Measurements from ENCODE around the gene SETD7. TPM values are rescaled to one million over a fixed set of nuclear protein-coding genes. Genes with fewer than 3 reads are reported as not detected.

The SETD7 gene
- total RNA-seq, 6 experiments from 2014 or later, result 31.6 to 53.7 (median 45.4) TPM

DNA sequence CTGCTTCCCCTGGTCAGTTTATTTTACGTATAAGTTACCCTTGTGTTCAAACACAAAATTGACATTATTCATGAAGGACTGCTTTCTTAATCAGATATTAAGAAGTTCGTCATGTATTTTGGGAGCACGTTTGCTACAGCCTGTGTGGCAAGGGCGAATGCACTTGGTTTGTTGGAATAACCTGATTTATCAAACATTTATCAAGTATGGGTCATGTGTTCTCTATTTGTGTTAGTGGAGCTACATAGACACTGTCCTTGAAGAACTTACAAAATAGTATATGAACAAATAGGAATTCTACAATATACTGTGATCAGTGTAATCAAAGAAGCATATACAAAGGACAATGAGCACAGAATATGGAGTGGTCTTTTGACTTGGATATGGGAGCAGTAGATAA, 79.7 kb downstream of the SETD7 start:
- WGBS (ENCODE audit: insufficient coverage, low coverage, low lambda C conversion rate, missing lambda C conversion rate), result 48% methylated on average over 4 of the region's 4 CpGs
- ATAC-seq, result peak; percentile 49 to 74 (median 68)
- no peaks in the 10 kb centered on the region for H3K27me3 ChIP-seq
- H3K27ac ChIP-seq, result peak overlapping the region in 1 of 3 donors; percentile 27
- H3K9me3 ChIP-seq, result no peaks in the 10 kb centered on the region
- no peak for TF ChIP-seq POLR2A (IDR thresholded peaks at IDR 0.05)
- TF ChIP-seq, protein P1, sequence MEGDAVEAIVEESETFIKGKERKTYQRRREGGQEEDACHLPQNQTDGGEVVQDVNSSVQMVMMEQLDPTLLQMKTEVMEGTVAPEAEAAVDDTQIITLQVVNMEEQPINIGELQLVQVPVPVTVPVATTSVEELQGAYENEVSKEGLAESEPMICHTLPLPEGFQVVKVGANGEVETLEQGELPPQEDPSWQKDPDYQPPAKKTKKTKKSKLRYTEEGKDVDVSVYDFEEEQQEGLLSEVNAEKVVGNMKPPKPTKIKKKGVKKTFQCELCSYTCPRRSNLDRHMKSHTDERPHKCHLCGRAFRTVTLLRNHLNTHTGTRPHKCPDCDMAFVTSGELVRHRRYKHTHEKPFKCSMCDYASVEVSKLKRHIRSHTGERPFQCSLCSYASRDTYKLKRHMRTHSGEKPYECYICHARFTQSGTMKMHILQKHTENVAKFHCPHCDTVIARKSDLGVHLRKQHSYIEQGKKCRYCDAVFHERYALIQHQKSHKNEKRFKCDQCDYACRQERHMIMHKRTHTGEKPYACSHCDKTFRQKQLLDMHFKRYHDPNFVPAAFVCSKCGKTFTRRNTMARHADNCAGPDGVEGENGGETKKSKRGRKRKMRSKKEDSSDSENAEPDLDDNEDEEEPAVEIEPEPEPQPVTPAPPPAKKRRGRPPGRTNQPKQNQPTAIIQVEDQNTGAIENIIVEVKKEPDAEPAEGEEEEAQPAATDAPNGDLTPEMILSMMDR (IDR thresholded peaks at IDR 0.05), result no peak
- no peak for DNase-seq
- H3K36me3 ChIP-seq, result peaks cover 0 to 13% (median 0%) of the 10 kb centered on the region in 4 donors
- intact Hi-C loops (cut with DNase I), result no loop called here
- H3K4me1 ChIP-seq, result peaks cover 0 to 42% (median 11%) of the 10 kb centered on the region in 4 donors
- H3K4me3 ChIP-seq, result no peak overlapping the region

DNA sequence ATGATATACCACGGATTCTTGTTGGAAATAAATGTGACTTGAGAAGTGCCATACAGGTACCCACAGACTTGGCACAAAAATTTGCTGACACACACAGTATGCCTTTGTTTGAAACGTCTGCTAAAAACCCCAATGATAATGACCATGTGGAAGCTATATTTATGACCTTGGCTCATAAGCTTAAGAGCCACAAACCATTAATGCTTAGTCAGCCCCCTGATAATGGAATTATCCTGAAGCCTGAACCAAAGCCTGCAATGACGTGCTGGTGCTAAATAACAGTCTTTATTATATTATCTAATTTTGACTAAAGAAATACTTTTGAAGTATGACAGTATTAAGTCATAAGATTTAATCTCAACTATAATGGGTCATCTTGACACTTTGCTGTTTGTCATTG, 83.2 kb downstream of the SETD7 start:
- Histone ChIP-seq H3K27me3 (no peaks in the 10 kb centered on the region), H3K36me3 (peaks cover 0 to 13% (median 0%) of the 10 kb centered on the region in 4 donors), H3K4me1 (peaks cover 0 to 63% (median 22%) of the 10 kb centered on the region in 4 donors), H3K27ac (no peak overlapping the region), H3K9me3 (no peaks in the 10 kb centered on the region), H3K4me3 (no peak overlapping the region)
- DNase-seq, result no peak
- 93% methylated on average over 3 of the region's 3 CpGs for WGBS (ENCODE audit: insufficient coverage, low coverage, low lambda C conversion rate, missing lambda C conversion rate)
- TF ChIP-seq, protein P1 (IDR thresholded peaks at IDR 0.05), result no peak
- TF ChIP-seq POLR2A (IDR thresholded peaks at IDR 0.05), result no peak
- no peak for ATAC-seq
- intact Hi-C loops (cut with DNase I), result no loop called here

DNA sequence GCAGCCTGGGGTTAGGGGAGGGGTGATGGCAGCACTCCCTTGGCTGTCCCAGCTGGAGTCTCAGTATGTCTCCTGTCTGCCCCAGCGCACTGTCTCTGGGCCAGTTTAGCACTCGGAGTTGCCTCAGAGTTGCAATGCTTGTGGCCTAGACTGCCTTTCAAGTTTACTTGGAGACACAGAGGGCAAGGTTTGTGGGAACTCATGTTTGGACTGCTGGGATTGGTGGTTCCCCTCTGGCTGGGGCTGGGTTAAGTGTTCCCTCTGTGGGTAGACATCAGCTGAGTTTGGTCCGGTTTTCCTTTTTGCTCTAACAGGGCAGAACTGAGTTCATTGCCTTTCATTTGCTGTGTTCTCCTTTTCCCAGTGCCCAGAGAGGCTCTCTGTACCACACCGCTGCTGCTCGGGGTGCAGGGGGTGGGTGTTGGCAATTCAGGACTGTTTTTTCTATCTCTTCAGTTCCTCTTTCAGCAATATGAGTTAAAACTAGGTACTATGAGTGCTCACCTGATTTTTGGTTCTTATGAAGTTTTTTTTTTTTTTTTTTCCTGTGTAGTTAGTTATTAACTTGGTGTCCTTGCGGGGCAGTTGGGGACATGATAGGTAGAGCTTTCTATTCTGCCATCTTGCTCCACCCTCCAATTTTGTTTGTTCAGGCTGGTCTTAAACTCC, 84.9 kb downstream of the SETD7 start:
- Histone ChIP-seq H3K4me1 (peaks cover 0 to 46% (median 15%) of the 10 kb centered on the region in 4 donors), H3K36me3 (peaks cover 0 to 13% (median 0%) of the 10 kb centered on the region in 4 donors), H3K27ac (peak overlapping the region; percentile 44 to 78 (median 73)), H3K27me3 (no peaks in the 10 kb centered on the region), H3K9me3 (no peaks in the 10 kb centered on the region), H3K4me3 (peak overlapping the region in 1 of 3 donors; percentile 29)
- ATAC-seq, result peak; percentile 67 to 78 (median 71)
- no peak for TF ChIP-seq POLR2A (IDR thresholded peaks at IDR 0.05)
- TF ChIP-seq, protein P1 (IDR thresholded peaks at IDR 0.05), result no peak
- no peak for DNase-seq
- WGBS (ENCODE audit: insufficient coverage, low coverage, low lambda C conversion rate, missing lambda C conversion rate), result 22% methylated on average over 5 of the region's 6 CpGs
- intact Hi-C loops (cut with DNase I), result no loop called here

DNA sequence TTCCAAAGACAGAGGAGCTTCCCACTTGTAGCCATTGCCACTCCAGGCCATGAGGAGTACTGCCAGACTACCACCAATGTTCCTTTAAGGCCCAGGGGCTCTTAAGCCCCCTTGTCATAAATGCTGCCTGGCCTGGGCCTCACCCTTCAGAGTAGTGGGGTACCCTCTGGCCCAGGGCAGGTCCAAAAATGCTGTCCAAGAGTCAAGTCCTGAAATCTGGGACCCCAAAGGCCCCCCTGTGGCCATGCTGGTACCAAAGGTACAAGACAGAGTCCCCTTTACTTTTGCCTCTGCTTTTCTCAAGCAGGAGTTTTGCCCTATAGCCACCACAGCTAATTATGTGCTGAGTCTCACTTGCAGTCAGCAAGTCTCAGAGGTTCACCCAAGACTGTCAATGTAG, 85.7 kb downstream of the SETD7 start:
- intact Hi-C loops (cut with DNase I), result no loop called here
- no peak overlapping the region for H3K4me3 ChIP-seq
- peaks cover 0 to 37% (median 11%) of the 10 kb centered on the region in 4 donors for H3K4me1 ChIP-seq
- TF ChIP-seq POLR2A (IDR thresholded peaks at IDR 0.05), result no peak
- TF ChIP-seq, protein P1 (IDR thresholded peaks at IDR 0.05), result no peak
- H3K27me3 ChIP-seq, result no peaks in the 10 kb centered on the region
- peak; percentile 7 to 13 (median 9) for ATAC-seq
- H3K9me3 ChIP-seq, result no peaks in the 10 kb centered on the region
- H3K27ac ChIP-seq, result peak overlapping the region; percentile 10 to 78 (median 73)
- DNase-seq, result no peak
- peaks cover 0 to 13% (median 0%) of the 10 kb centered on the region in 4 donors for H3K36me3 ChIP-seq
